Right renal pelvis (tissue), 4 donors: Measurements from ENCODE around the gene AHSP. TPM values are rescaled to one million over a fixed set of nuclear protein-coding genes. Genes with fewer than 3 reads are reported as not detected.

Experiments
- polyA plus RNA-seq, 4 donors: library from polyadenylated mRNA; unstranded; fragments of 120-200 nt; gene quantifications; one replicate each; pipeline ENCODE4 v1.2.1, GENCODE V29; 2013; ENCODE audit not compliant: insufficient read length in 4 of 4

The AHSP gene
- polyA plus RNA-seq, 4 donors, result 5.9 to 7.6 (median 6.9) TPM

Other genes starting within 250 kb of the AHSP start
- 1 to 10 TPM in 2 of 4 donors, under 1 TPM in 2; 0.48 to 1.1 (median 0.89) TPM for gene ITGAX, start 172.7 kb upstream of the AHSP start, polyA plus RNA-seq
- gene ITGAD, start 134.6 kb upstream of the AHSP start, polyA plus RNA-seq, result under 1 TPM; 0.07 to 0.29 (median 0.20) TPM
- gene COX6A2, start 99.5 kb upstream of the AHSP start, polyA plus RNA-seq, result 1 to 10 TPM in 1 of 4 donors, under 1 TPM in 3; 0.66 to 1.6 (median 0.77) TPM
- gene ZNF843, start 85.1 kb upstream of the AHSP start, polyA plus RNA-seq, result 1 to 10 TPM; 2.7 to 3.4 (median 3.0) TPM
- gene ARMC5, start 68.4 kb upstream of the AHSP start, polyA plus RNA-seq, result 10 to 100 TPM; 10.3 to 16.3 (median 11.2) TPM
- 10 to 100 TPM; 43.0 to 49.6 (median 46.4) TPM for gene TGFB1I1, start 55.7 kb upstream of the AHSP start, polyA plus RNA-seq
- 10 to 100 TPM; 34.2 to 76.3 (median 46.1) TPM for gene SLC5A2, start 44.8 kb upstream of the AHSP start, polyA plus RNA-seq
- gene RUSF1, start 19.5 kb upstream of the AHSP start, polyA plus RNA-seq, result 10 to 100 TPM; 71.6 to 95.0 (median 77.0) TPM